Suprapubic skin (tissue), 4 donors: ENCODE data around the gene MARCHF7.

Experiments used
- CTCF ChIP-seq, 2 donors: fragments of 200-600 bp in 1 of 2; fragments of 450-650 bp in 1 of 2; sonication (generic) in 1 of 2; IDR thresholded peaks; one replicate each; pipeline ENCODE4 v1.5.1; 2016 to 2019; ENCODE audit warnings: antibody characterized with exemption in 2 of 2, mild to moderate bottlenecking in 1 of 2, moderate library complexity in 1 of 2
- POLR2A ChIP-seq, 2 donors: fragments of 450-650 bp; IDR thresholded peaks; one replicate each; pipeline ENCODE4 v1.6.1; 2017; ENCODE audit warnings: antibody characterized with exemption in 2 of 2, mild to moderate bottlenecking in 2 of 2, moderate library complexity in 2 of 2
- POLR2AphosphoS5 ChIP-seq, 3 donors: sonication (generic); formaldehyde crosslinking; IDR thresholded peaks; one replicate each; pipeline ENCODE4 v1.6.1; 2017; ENCODE audit warnings: antibody characterized with exemption in 3 of 3

GRCh38 chr2:159725713-159726112 lies 13.4 kb downstream of the MARCHF7 start:
- TF ChIP-seq CTCF (IDR thresholded peaks at IDR 0.05) (no peak), POLR2A (IDR thresholded peaks at IDR 0.05) (no peak), POLR2AphosphoS5 (IDR thresholded peaks at IDR 0.05) (no peak)
